Progenitor cell of endocrine pancreas (in vitro differentiated cells): ENCODE measurements around the gene CHSY3. TPM values are rescaled to one million over a fixed set of nuclear protein-coding genes. Genes with fewer than 3 reads are reported as not detected.

ENCODE experiments used
- DNase-seq: peaks from one replicate; pipeline ENCODE4 v3.0.0; 2021; ENCODE audit warnings: low spot score; ENCODE audit not compliant: unreplicated experiment
- H3K27ac Mint-ChIP-seq: 2 replicates; pipeline ENCODE4 v1.8.0; 2021; ENCODE audit warnings: mild to moderate bottlenecking, moderate library complexity, mixed read lengths
- H3K27me3 Mint-ChIP-seq: 2 replicates; pipeline ENCODE4 v1.8.0; 2021; ENCODE audit warnings: mixed read lengths
- H3K36me3 Mint-ChIP-seq: 2 replicates; pipeline ENCODE4 v1.8.0; 2022; ENCODE audit warnings: mixed read lengths; ENCODE audit not compliant: insufficient read depth
- H3K4me1 Mint-ChIP-seq: 2 replicates; pipeline ENCODE4 v1.8.0; 2021; ENCODE audit warnings: low read depth, mixed read lengths
- H3K4me3 Mint-ChIP-seq: 2 replicates; pipeline ENCODE4 v1.8.0; 2021; ENCODE audit warnings: low read depth, mild to moderate bottlenecking, moderate library complexity, mixed read lengths
- H3K9me3 Mint-ChIP-seq: 2 replicates; pipeline ENCODE4 v1.8.0; 2021; ENCODE audit warnings: low read depth, mixed read lengths
- CTCF ChIP-seq: fragments of 200-600 bp; sonication (generic); IDR thresholded peaks from one replicate; pipeline ENCODE4 v1.5.0; 2021; ENCODE audit warnings: antibody characterized with exemption, mild to moderate bottlenecking; ENCODE audit not compliant: unreplicated experiment
- total RNA-seq: library from RNA; stranded (reverse); gene quantifications from 2 replicates; pipeline ENCODE4 v1.2.1, GENCODE V29; 2021

The CHSY3 gene
- total RNA-seq, 1 donor from 2014 or later: 0.84 TPM

- H3K4me3 Mint-ChIP-seq: no peak overlapping the region
- H3K9me3 Mint-ChIP-seq: no peaks in the 10 kb centered on the region
- no peak for TF ChIP-seq CTCF
- H3K27ac Mint-ChIP-seq: no peak overlapping the region
- DNase-seq: no peak
- no peaks in the 10 kb centered on the region for H3K27me3 Mint-ChIP-seq
- H3K4me1 Mint-ChIP-seq: no peaks in the 10 kb centered on the region
- H3K36me3 Mint-ChIP-seq: no peaks in the 10 kb centered on the region
Observed at GRCh38 chr5:130067364-130067763, 163.1 kb downstream of the CHSY3 start.

- DNase-seq: no peak
- Mint-ChIP-seq H3K9me3 (no peaks in the 10 kb centered on the region), H3K27me3 (no peaks in the 10 kb centered on the region), H3K27ac (no peak overlapping the region), H3K4me1 (no peaks in the 10 kb centered on the region), H3K4me3 (no peak overlapping the region), H3K36me3 (no peaks in the 10 kb centered on the region)
- no peak for TF ChIP-seq CTCF
Observed at GRCh38 chr5:130068101-130068500, 163.8 kb downstream of the CHSY3 start.

GRCh38 chr5:130068988-130069387 lies 164.7 kb downstream of the CHSY3 start:
- H3K9me3 Mint-ChIP-seq: no peaks in the 10 kb centered on the region
- no peak for DNase-seq
- no peak for TF ChIP-seq CTCF
- H3K4me1 Mint-ChIP-seq: no peaks in the 10 kb centered on the region
- no peak overlapping the region for H3K4me3 Mint-ChIP-seq
- H3K36me3 Mint-ChIP-seq: no peaks in the 10 kb centered on the region
- no peak overlapping the region for H3K27ac Mint-ChIP-seq
- no peaks in the 10 kb centered on the region for H3K27me3 Mint-ChIP-seq

- no peak overlapping the region for H3K4me3 Mint-ChIP-seq
Observed at GRCh38 chr5:130074820-130075219, 170.6 kb downstream of the CHSY3 start.

GRCh38 chr5:130077007-130077406 lies 172.7 kb downstream of the CHSY3 start:
- H3K36me3 Mint-ChIP-seq: no peaks in the 10 kb centered on the region
- TF ChIP-seq CTCF: no peak
- no peak for DNase-seq
- no peaks in the 10 kb centered on the region for H3K9me3 Mint-ChIP-seq
- H3K27me3 Mint-ChIP-seq: no peaks in the 10 kb centered on the region
- H3K4me1 Mint-ChIP-seq: no peaks in the 10 kb centered on the region
- no peak overlapping the region for H3K27ac Mint-ChIP-seq
- no peak overlapping the region for H3K4me3 Mint-ChIP-seq

More at GRCh38 chr5:130074820-130075219, 170.6 kb downstream of the CHSY3 start:
- Mint-ChIP-seq H3K27ac (no peak overlapping the region), H3K36me3 (no peaks in the 10 kb centered on the region), H3K4me1 (no peaks in the 10 kb centered on the region), H3K27me3 (no peaks in the 10 kb centered on the region), H3K9me3 (no peaks in the 10 kb centered on the region)
- no peak for DNase-seq
- no peak for TF ChIP-seq CTCF
